Measurements from ENCODE around the gene GRAMD2A. TPM values are rescaled to one million over a fixed set of nuclear protein-coding genes. Genes with fewer than 3 reads are reported as not detected.
A peak's percentile ranks its signal among the peaks of the same experiment; 100 is the strongest.

The GRAMD2A gene
- total RNA-seq, 4 donors from 2014 or later = 0.39 to 0.64 TPM; not detected in 2

GRCh38 chr15:72116731-72117485, 80.7 kb downstream of the GRAMD2A start:
- WGBS, 2 donors (ENCODE audit: low coverage in 1 of 2) = 0% methylated on average over 8 to 23 of the region's 24 CpGs
- ATAC-seq = no peak
- no peaks in the 10 kb centered on the region for H3K36me3 ChIP-seq
- H3K9me3 ChIP-seq = no peaks in the 10 kb centered on the region
- no peaks in the 10 kb centered on the region for H3K27me3 ChIP-seq
- TF ChIP-seq EP300 (IDR thresholded peaks at IDR 0.05) (no peak), POLR2AphosphoS5 (IDR thresholded peaks at IDR 0.05) (no peak)
- H3K27ac ChIP-seq = peak overlapping the region; percentile 64 to 97 (median 93)
- peak overlapping the region; percentile 50 to 72 for H3K4me3 ChIP-seq
- H3K4me1 ChIP-seq = peaks cover 0 to 56% (median 15%) of the 10 kb centered on the region in 3 donors

- Histone ChIP-seq H3K9me3 (no peaks in the 10 kb centered on the region), H3K36me3 (no peaks in the 10 kb centered on the region), H3K4me1 (peaks cover 0 to 78% (median 17%) of the 10 kb centered on the region in 3 donors), H3K4me3 (no peak overlapping the region), H3K27ac (peak overlapping the region in 2 of 4 donors; percentile 51 to 52), H3K27me3 (no peaks in the 10 kb centered on the region)
- TF ChIP-seq EP300 (IDR thresholded peaks at IDR 0.05) (no peak), POLR2AphosphoS5 (IDR thresholded peaks at IDR 0.05) (no peak), POLR2A (IDR thresholded peaks at IDR 0.05) (no peak)
- TF ChIP-seq, protein P1, sequence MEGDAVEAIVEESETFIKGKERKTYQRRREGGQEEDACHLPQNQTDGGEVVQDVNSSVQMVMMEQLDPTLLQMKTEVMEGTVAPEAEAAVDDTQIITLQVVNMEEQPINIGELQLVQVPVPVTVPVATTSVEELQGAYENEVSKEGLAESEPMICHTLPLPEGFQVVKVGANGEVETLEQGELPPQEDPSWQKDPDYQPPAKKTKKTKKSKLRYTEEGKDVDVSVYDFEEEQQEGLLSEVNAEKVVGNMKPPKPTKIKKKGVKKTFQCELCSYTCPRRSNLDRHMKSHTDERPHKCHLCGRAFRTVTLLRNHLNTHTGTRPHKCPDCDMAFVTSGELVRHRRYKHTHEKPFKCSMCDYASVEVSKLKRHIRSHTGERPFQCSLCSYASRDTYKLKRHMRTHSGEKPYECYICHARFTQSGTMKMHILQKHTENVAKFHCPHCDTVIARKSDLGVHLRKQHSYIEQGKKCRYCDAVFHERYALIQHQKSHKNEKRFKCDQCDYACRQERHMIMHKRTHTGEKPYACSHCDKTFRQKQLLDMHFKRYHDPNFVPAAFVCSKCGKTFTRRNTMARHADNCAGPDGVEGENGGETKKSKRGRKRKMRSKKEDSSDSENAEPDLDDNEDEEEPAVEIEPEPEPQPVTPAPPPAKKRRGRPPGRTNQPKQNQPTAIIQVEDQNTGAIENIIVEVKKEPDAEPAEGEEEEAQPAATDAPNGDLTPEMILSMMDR (IDR thresholded peaks at IDR 0.05) = no peak
- WGBS, 2 donors (ENCODE audit: low coverage in 1 of 2) = 56 to 68% methylated on average over 3 to 4 of the region's 4 CpGs
- no peak for ATAC-seq
Measured at GRCh38 chr15:72113347-72114031, 84.1 kb downstream of the GRAMD2A start.

- Histone ChIP-seq H3K9me3 (no peaks in the 10 kb centered on the region), H3K4me1 (peaks cover 0 to 85% (median 17%) of the 10 kb centered on the region in 3 donors), H3K27ac (peak overlapping the region in 2 of 4 donors; percentile 51 to 52), H3K36me3 (no peaks in the 10 kb centered on the region), H3K4me3 (no peak overlapping the region), H3K27me3 (no peaks in the 10 kb centered on the region)
- ATAC-seq = no peak
- TF ChIP-seq POLR2A (IDR thresholded peaks at IDR 0.05) (no peak), POLR2AphosphoS5 (IDR thresholded peaks at IDR 0.05) (no peak), EP300 (IDR thresholded peaks at IDR 0.05) (no peak)
- TF ChIP-seq, protein P1 (IDR thresholded peaks at IDR 0.05) = no peak
Measured at GRCh38 chr15:72112805-72113204, 84.8 kb downstream of the GRAMD2A start.

- Histone ChIP-seq H3K9me3 (no peaks in the 10 kb centered on the region), H3K27me3 (no peaks in the 10 kb centered on the region), H3K27ac (peak overlapping the region in 2 of 4 donors; percentile 11 to 51), H3K36me3 (no peaks in the 10 kb centered on the region), H3K4me1 (peaks cover 0 to 92% (median 17%) of the 10 kb centered on the region in 3 donors), H3K4me3 (no peak overlapping the region)
- TF ChIP-seq, protein P1 (IDR thresholded peaks at IDR 0.05) = no peak
- TF ChIP-seq EP300 (IDR thresholded peaks at IDR 0.05) (no peak), POLR2AphosphoS5 (IDR thresholded peaks at IDR 0.05) (no peak), POLR2A (IDR thresholded peaks at IDR 0.05) (no peak)
- WGBS, 2 donors (ENCODE audit: low coverage in 1 of 2) = 29 to 33% methylated on average over 2 of the region's 2 CpGs
- ATAC-seq = no peak
Measured at GRCh38 chr15:72112116-72112515, 85.5 kb downstream of the GRAMD2A start.

DNA sequence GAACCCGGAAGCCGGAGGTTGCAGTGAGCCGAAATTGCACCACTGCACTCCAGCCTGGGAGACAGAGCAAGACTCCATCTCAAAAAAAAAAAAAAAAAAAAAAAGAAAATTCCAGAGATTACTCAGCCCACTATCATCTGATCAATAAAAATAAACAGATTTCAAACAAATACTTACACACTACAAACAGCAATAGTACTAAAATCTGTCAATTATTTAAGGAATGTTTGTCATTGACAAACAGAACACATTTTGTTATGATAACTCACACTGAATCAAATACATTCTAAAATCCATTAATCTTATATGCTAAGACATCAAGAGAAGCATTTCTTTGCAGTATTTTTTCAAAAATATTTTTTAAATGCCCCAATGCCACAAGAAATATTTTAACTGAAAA, 87.2 kb downstream of the GRAMD2A start:
- TF ChIP-seq POLR2A (IDR thresholded peaks at IDR 0.05) = no peak
- TF ChIP-seq EP300 (IDR thresholded peaks at IDR 0.05) = no peak
- no peak for TF ChIP-seq POLR2AphosphoS5 (IDR thresholded peaks at IDR 0.05)
- TF ChIP-seq, protein P1 (IDR thresholded peaks at IDR 0.05) = no peak
- 93% methylated on average over 3 of the region's 3 CpGs; no CpG with 5 or more reads in 1 of the 2 donors for WGBS, 2 donors (ENCODE audit: low coverage in 1 of 2)
- H3K4me1 ChIP-seq = peaks cover 0 to 95% (median 22%) of the 10 kb centered on the region in 3 donors
- no peaks in the 10 kb centered on the region for H3K27me3 ChIP-seq
- no peak for ATAC-seq
- H3K36me3 ChIP-seq = no peaks in the 10 kb centered on the region
- H3K9me3 ChIP-seq = no peaks in the 10 kb centered on the region
- H3K4me3 ChIP-seq = no peak overlapping the region
- no peak overlapping the region for H3K27ac ChIP-seq

Other genes with a start within 250 kb of the GRAMD2A start
- gene MYO9A, start 79.6 kb downstream of the GRAMD2A start, total RNA-seq = 100 to 1,000 TPM in 2 of 4 donors, 10 to 100 TPM in 2; 74.5 to 118 (median 108) TPM
- 1 to 10 TPM in 3 of 4 donors, under 1 TPM in 1; 0.92 to 2.8 (median 2.1) TPM for gene SENP8, start 79.4 kb downstream of the GRAMD2A start, total RNA-seq
- gene PKM, start 33.4 kb upstream of the GRAMD2A start, total RNA-seq = 100 to 1,000 TPM; 343 to 646 (median 543) TPM
- gene PARP6, start 74.8 kb upstream of the GRAMD2A start, total RNA-seq = 10 to 100 TPM; 38.2 to 98.7 (median 71.4) TPM
- gene CELF6, start 122.4 kb upstream of the GRAMD2A start, total RNA-seq = 1 to 10 TPM in 3 of 4 donors, under 1 TPM in 1; 0.42 to 5.4 (median 2.9) TPM
- gene HEXA, start 178.2 kb upstream of the GRAMD2A start, total RNA-seq = 10 to 100 TPM; 46.3 to 68.5 (median 60.9) TPM
- gene TMEM202, start 200.5 kb upstream of the GRAMD2A start, total RNA-seq = not detected